HG02884 (cell line): ENCODE data around the gene TRPM5.

ENCODE experiments used
- ATAC-seq: cut with Tn5 transposase; IDR thresholded peaks from one replicate; pipeline ENCODE4 v1.9.1; 2021; ENCODE audit warnings: mild to moderate bottlenecking, moderate library complexity; ENCODE audit not compliant: unreplicated experiment

The TRPM5 gene

GRCh38 chr11:2471048-2471803 is 26.9 kb upstream of the TRPM5 start:
- no peak for ATAC-seq

DNA sequence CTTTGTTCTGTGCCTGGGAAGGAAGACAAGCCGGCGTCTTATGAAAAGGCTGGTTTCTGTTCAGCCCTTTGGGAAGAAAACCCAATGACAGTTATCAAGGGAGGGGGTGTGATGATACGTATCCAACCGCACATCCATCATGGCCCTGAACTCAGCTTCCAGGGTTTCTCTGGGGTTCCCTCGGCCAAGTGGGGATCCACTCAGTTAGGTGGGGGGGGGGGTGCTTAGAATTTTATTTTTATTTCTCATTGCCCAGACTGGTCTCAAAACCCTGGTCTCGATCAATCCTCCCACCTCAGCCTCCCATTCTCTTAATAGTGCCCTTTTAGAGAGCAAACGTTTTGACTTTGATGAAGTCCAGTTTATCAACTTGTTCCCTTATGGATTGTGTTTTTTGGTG is 26.2 kb upstream of the TRPM5 start:
- no peak for ATAC-seq

DNA sequence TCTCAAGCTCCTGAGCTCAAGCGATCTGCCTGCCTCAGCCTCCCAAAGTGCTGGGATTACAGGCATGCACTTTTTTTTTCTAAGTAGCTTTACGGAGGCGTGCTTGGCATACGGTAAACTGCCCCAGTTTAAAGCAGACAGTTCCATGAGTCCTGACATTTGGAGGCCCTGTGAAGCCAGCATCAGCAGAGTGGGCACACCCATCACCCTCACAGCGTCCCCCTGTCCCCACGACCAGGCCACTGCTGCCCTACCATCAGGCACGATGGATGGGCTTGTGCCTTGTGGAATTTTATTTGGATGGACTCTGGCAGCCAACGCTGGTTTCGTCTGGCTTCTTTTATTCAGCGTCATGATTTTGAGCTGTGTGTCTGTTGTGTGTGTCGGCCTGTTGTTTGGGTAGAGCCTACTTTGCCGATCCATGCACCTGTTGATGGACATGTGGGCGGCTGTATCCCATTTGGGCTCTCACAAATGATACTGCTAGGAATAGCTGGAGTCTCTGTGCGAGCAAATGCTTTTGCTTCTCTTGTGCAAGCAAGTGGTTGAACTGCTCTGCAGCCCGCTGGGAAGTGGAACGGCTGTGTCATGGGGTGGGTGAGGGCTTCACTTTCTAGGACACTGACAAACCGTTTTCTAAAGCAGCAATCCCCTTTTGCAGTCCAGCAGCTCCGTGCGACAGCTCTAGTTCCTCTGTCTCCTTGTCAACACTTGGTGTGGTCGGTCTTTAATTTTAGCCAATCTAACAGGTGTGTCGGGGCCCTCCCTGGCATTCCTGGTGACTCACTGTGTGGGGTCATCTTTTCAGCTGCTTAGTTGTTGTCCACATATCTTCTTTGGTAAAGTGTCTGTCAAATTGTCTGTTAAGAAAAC is 24.3 kb upstream of the TRPM5 start:
- ATAC-seq, result no peak

- no peak for ATAC-seq
These were observed 23.4 kb upstream of the TRPM5 start for GRCh38 chr11:2467695-2468055.

- no peak for ATAC-seq
These were observed 22.8 kb upstream of the TRPM5 start for GRCh38 chr11:2466869-2467694.

GRCh38 chr11:2466069-2466801 is 21.9 kb upstream of the TRPM5 start:
- no peak for ATAC-seq

GRCh38 chr11:2465202-2466068 is 21.1 kb upstream of the TRPM5 start:
- ATAC-seq, result no peak

- no peak for ATAC-seq
These were observed 20.3 kb upstream of the TRPM5 start for GRCh38 chr11:2464451-2465165.

GRCh38 chr11:2463766-2464277 is 19.5 kb upstream of the TRPM5 start:
- ATAC-seq, result no peak

DNA sequence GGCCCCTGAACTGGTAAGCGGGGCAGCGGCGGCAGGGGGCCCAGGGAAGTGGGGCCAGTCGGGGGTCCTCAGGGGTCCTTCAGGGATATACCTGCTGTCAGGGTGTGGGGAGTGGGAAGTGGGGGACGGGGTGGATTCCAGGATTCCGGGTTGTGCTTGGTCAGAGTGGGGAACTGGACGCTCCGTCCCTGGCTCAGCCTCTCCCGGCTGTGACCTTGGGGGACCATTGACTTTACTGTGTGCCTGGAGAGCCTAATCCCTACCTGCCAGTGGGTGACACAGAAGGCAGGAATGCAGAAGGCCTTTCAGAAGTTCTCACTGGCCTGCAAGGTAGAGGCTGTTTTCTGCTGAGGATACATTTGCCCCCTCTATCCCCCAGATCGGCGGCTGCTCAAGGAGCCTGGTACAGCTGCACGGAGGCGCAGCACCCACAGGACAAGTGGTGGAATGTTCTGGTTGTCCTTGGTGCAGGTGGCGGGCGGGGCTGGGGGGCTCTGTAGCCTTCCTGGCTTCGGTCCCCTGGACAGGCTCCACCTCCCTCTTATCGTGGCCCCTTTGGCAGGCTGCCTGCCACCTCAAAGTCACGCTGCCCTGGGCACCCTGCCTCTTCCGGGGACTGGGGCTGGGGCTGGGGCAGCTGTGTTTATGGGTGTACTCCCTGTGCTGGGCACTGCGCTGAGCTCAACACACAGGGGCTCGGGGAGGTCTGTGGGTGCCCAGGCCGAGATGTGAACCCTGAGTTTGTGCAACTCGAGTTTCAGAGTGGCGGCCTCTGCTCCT is 18.9 kb upstream of the TRPM5 start:
- no peak for ATAC-seq

DNA sequence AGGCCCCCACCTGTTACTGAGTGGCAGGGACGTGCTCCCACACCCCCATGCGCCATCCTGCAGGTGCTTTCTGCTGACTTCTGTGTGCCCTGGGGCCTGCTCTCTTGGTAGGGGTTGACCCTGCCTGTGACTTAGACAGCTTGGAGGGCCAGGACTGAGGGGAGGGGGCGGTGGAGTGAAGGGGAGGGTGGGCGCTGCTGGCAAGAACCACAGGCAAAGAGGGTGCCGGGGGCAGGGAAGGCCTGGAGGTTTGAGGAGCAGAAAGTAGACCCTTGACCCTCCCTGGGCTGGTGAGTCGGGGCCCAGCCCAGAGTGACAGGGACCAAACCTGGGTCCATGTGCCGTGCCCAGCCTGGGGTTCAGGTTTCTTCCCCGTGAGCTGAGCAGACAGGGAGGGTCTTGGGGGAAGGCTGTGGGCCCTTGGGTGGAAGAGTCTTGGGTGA is 18.2 kb upstream of the TRPM5 start:
- ATAC-seq, result no peak

GRCh38 chr11:2461956-2462542 is 17.7 kb upstream of the TRPM5 start:
- no peak for ATAC-seq

GRCh38 chr11:2461253-2461955 is 17.1 kb upstream of the TRPM5 start:
- no peak for ATAC-seq

GRCh38 chr11:2460540-2461252 is 16.4 kb upstream of the TRPM5 start:
- no peak for ATAC-seq

DNA sequence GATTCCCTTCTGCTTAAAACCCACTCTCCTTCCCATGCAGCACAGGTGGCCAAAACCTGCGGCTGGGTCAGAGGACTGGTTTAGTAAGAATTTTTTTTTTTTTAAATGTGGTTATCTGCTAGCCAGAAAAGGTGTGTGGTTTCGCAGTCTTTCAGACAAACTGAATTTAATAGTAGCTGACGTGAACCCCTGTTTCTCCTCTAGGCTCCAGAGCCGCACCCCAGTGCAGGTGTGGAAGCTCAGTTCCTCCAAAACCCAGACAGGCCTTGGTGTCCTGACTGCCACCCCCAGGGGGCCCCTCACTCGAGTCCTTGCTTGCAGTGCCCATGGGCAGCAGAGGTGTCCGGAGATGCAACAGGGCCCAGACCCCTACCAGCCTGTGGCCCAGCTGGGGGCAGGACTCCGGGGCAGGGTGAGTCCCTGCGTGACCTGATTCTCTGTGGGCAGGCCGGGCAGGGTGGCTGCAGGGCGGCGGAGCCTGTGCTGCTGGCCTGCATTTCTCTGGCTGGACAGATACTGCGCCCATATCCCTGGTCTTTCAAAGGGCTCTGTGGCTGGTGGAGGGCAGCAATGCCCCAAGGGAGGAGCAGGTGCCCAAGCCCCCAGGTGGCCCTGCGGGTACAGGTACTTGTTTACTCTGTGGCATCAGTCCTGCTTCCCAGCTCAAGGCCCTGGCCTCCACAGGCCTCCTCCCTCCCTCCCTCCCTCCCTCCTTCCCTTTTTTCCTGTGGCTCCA is 15.7 kb upstream of the TRPM5 start:
- ATAC-seq, result no peak
